HEK293 (cell line): ENCODE results near the gene RAX2.
"Not testable (repeated sequence)": the region's sequence is repeated elsewhere in the genome, so short reads cannot be mapped to it uniquely, and the experiment has no call there.

Experiments
- CTCF ChIP-seq: fragments of 450-650 bp; formaldehyde crosslinking; IDR thresholded peaks from 2 replicates; pipeline ENCODE4 v1.5.1; 2016; ENCODE audit warnings: missing biosample characterization, missing genetic modification characterization
- KLF16 ChIP-seq: fragments of 450-650 bp; formaldehyde crosslinking; IDR thresholded peaks from 2 replicates; pipeline ENCODE4 v1.5.1; 2017; ENCODE audit warnings: missing biosample characterization, missing genetic modification characterization
- ZBTB7A ChIP-seq: fragments of 450-650 bp; formaldehyde crosslinking; IDR thresholded peaks from 2 replicates; pipeline ENCODE4 v1.5.1; 2016; ENCODE audit warnings: low read depth, missing biosample characterization, missing genetic modification characterization
- ZNF10 ChIP-seq: fragments of 450-650 bp; formaldehyde crosslinking; IDR thresholded peaks from 2 replicates; pipeline ENCODE4 v1.5.1; 2017; ENCODE audit warnings: missing biosample characterization, missing genetic modification characterization
- ZNF366 ChIP-seq: fragments of 450-650 bp; formaldehyde crosslinking; conservative IDR thresholded peaks from 2 replicates; pipeline ENCODE4 v1.5.1; 2016; ENCODE audit warnings: missing biosample characterization, missing genetic modification characterization
- ZNF621 ChIP-seq: fragments of 450-650 bp; formaldehyde crosslinking; IDR thresholded peaks from 2 replicates; pipeline ENCODE4 v1.5.1; 2017; ENCODE audit warnings: missing biosample characterization, missing genetic modification characterization
- ZSCAN30 ChIP-seq: fragments of 450-650 bp; IDR thresholded peaks from 2 replicates; pipeline ENCODE4 v1.5.1; 2018; ENCODE audit warnings: missing biosample characterization, mild to moderate bottlenecking, missing genetic modification characterization, moderate library complexity

- not testable (repeated sequence) for TF ChIP-seq KLF16; ZSCAN30; ZNF10 (tag by site-specific recombination); CTCF (tag by site-specific recombination); ZBTB7A (tag by site-specific recombination); ZNF366 (tag by site-specific recombination); ZNF621 (tag by site-specific recombination)
Observed at GRCh38 chr19:3757705-3758104, 14.3 kb downstream of the RAX2 start.
